ENCODE data around the gene GCHFR. TPM values are rescaled to one million over a fixed set of nuclear protein-coding genes. Genes with fewer than 3 reads are reported as not detected.

Gene GCHFR
- total RNA-seq, 4 donors from 2014 or later, result 42.5 to 129 (median 97.1) TPM

DNA sequence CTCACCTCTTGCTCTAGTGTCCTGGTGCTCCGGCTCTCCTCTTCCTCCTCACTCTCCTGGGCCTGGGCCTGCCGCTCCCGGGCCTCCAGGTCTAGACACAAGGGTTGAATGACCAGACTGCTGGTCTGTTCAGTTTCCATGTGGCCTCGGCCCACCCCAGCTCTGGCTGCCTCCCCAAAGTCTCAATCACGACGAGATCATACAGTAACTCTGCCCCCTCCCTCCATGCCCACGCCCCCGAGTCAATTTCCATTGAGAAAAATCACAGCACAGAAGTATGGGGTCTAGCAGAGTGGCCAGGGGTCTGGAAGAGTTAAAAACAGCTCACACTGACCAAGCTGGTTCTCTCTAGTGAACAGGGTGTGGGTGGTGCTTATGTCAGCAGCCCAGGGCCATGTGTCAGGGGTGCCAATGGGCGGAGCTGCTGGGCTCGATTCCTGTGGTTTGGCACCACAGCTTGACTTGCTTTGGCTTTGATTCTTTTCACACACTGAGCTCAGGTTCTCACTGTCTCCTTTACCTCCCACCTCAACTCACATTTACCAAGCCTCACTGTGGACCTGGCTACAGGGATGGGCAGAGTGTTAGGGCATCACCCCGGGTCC, 12.8 kb downstream of the GCHFR start:
- peak; percentile 61 for ATAC-seq (ENCODE audit: low FRiP score)
- DNase-seq (ENCODE audit: low spot score), result no peak
- TF ChIP-seq, protein P1, sequence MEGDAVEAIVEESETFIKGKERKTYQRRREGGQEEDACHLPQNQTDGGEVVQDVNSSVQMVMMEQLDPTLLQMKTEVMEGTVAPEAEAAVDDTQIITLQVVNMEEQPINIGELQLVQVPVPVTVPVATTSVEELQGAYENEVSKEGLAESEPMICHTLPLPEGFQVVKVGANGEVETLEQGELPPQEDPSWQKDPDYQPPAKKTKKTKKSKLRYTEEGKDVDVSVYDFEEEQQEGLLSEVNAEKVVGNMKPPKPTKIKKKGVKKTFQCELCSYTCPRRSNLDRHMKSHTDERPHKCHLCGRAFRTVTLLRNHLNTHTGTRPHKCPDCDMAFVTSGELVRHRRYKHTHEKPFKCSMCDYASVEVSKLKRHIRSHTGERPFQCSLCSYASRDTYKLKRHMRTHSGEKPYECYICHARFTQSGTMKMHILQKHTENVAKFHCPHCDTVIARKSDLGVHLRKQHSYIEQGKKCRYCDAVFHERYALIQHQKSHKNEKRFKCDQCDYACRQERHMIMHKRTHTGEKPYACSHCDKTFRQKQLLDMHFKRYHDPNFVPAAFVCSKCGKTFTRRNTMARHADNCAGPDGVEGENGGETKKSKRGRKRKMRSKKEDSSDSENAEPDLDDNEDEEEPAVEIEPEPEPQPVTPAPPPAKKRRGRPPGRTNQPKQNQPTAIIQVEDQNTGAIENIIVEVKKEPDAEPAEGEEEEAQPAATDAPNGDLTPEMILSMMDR (IDR thresholded peaks at IDR 0.05), result no peak

DNA sequence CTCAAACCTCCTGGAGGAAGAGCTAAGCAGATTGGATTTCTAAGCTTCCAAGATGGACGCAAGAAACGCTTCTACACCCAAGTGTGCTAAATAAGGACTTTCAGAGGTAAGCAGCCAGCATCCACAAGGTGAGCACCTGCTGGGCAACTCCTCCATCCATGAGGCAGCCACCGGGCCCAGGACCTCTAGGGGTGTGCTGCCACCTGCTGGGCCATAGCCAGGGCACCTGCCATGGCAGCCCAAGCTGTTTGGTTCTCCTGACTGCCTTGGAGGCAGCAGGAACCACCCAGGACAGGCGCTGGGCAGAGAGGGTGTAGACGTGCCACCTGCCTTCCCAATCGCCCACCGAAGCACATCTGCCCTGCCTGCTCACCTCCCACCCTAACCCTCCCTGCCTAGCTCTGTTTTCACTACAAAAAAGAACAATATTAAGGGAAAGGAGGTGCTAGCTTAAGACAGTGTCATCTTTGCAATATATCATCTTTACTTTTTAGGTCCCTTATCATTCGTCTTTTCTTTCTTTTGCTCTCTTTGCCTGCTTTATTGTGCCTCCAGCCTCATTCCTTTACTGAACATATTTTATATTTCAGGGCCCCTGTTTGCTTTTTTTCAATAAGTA, 18.9 kb downstream of the GCHFR start:
- ATAC-seq (ENCODE audit: low FRiP score), result no peak
- TF ChIP-seq, protein P1 (IDR thresholded peaks at IDR 0.05), result no peak
- DNase-seq (ENCODE audit: low spot score), result no peak

DNA sequence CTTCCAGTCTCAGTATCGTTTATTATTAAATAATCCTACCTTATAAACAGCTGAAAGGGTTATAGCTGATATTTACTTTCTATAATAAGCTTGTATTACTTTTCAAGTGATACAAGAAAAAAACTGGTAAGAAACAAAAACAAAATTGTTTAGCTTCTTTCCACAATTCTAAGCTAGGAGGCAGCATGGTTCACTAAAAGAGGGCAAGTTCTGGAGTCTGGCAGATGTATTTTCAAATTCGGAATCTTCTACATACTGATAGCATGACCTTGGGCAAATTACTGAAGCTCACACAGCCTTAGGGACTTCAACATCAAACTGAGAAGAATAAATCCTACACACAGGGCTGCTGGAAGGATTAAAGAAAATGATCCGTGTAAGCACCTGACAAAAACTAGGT, 21.3 kb downstream of the GCHFR start:
- ATAC-seq (ENCODE audit: low FRiP score) (no peak), DNase-seq (ENCODE audit: low spot score) (no peak)
- TF ChIP-seq, protein P1 (IDR thresholded peaks at IDR 0.05), result no peak

DNA sequence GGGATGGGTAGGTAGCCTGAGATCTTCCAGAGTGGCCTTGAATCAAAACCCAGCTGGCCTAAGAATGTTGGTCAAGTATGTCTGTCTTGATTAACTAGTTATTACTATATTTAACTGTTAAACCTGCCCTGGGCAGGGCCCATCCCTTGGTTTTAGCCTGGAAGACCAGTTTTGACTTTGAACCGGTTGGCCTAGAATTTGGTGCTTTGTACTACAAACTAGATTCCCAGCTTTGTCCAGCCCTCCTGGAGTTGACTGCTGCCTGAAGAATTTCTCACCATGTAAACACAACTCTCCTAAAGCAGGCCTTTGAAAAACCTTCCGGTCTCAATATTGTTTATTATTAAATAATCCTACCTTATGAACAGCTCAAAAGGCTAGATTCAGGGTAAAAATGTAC, 21.9 kb downstream of the GCHFR start:
- ATAC-seq (ENCODE audit: low FRiP score) (no peak), DNase-seq (ENCODE audit: low spot score) (no peak)
- TF ChIP-seq, protein P1 (IDR thresholded peaks at IDR 0.05), result no peak

DNA sequence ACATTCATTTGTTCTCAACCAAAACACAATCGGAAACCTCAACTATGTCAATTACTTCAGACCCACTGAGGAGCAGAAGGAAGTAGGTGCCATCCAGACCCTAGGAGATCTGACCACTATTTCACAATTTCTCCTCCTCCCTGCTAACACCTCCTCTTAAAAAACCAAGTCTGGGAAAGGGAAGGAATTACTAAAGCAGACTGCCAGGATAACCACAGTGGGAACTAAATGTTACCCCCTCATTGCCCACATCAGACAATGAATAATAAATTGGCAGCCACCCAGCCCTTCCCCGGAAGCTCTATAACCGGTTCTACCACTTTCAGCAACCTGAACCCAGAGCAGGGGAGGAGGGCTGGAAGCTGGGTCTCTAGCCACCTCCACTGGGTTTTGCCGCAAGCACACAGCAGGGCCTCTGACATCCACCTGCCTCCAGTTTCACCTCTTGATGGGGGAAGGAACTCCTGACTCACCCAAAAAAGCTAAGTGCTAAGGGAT, 23.5 kb downstream of the GCHFR start:
- TF ChIP-seq, protein P1 (IDR thresholded peaks at IDR 0.05), result no peak
- DNase-seq (ENCODE audit: low spot score) (no peak), ATAC-seq (ENCODE audit: low FRiP score) (no peak)

DNA sequence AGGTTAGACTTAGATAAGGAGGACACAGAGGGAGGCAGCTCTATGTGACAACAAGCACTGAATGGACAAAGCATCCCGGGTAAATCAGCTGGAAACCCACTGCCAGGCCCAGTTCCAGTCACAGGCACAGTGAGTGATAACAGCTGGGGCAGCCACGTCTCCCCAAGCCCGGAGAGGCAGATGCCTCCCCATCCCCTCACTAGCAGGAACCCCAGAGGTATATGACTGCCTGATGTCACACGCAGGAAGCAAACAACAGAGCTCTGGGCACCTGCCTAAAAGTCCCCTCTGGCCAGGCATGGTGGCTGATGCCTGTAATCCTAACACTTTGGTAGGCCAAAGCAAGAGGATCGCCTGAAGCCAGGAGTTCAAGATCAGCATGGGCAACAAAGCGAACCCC, 24.1 kb downstream of the GCHFR start:
- no peak for ATAC-seq (ENCODE audit: low FRiP score)

More for the DNA sequence above, 24.1 kb downstream of the GCHFR start:
- DNase-seq (ENCODE audit: low spot score), result no peak
- TF ChIP-seq, protein P1 (IDR thresholded peaks at IDR 0.05), result no peak

All from omental fat pad (tissue), 4 donors.